ENCODE data around the gene UQCC2.

GRCh38 chr6:33758815-33759216, 47.3 kb upstream of the UQCC2 start:
- TF ChIP-seq CTCF (IDR thresholded peaks at IDR 0.05) (no peak), ZFX (IDR thresholded peaks at IDR 0.05; ENCODE audit: borderline replicate concordance) (no peak)

All from 22Rv1 (cell line).